GM19043 (cell line): Measurements from ENCODE around the gene TSFM.

Source experiments
- ATAC-seq: cut with Tn5 transposase; IDR thresholded peaks from one replicate; pipeline ENCODE4 v1.9.1; 2021; ENCODE audit warnings: low read depth; ENCODE audit not compliant: unreplicated experiment

TSFM gene

DNA sequence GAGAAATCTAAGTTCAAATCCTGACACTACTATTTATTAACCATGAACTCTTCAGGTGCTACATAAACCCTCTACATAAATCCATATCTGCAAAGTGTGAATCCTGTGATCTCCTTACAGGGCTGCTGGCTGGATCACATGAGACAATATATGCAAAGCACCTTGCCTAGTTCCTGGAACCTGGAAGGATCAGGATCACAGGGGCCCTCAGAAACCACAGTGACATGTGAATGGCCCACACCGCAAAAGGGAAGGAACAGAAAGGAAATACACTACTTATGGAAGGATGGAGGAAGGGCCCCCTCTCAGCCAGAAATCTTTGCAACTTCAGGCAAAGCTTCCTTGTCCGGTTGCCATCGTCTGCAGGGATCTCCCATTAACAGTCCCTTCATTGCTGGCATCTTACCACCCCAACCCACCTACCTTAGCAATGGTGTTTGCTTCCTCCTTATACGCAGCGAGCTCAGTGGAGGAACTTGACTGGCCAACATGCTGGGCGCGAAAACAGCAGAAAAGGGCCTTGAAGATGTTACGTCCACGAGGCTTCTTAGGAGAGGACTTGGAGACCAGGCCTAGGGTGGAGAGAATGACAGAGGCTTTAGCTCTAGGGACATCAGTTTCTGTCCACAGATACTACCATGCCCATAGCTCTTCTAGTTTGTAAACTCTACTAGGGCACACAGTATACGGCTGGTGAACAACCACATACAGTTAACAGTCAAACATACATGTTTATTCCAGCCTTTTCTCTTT lies 46.6 kb downstream of the TSFM start:
- no peak for ATAC-seq

DNA sequence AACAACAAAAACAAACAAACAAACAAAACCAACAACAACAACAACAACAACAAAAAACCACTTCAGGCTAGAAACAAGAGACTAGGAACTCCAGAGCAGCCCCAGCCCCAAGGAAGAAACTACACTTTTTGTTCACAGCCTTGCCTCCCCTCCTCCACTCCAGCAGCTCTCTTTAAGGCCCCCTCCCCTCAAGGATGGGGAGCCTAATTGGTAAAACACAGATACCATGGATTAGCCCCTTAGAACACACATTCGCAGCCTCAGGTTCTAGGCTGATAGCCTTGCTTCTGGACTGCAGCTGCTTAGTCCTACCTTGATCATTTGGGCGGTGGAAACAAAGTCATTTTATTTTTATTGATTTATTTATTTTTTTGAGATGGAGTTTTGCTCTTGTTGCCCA lies 47.8 kb downstream of the TSFM start:
- ATAC-seq, result no peak

DNA sequence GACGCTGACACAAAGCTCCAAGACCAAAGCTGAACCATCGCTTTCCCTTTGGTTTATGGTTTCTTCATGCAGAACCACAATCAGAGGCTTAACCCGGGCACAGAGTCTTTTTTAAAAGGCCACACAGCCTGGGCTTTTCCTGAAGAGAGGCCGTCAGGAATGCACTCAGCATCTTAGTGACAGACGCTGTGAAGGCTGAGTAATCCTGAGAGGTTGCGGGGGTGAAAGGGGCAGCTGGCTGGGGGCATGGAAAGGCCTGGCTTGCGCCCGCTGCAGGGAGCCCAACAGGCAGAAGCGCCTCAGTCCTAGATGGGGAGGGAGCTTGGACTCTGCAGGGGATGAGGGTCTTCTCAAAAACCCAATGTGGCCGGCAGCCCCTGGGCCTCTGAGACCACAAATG lies 50.4 kb downstream of the TSFM start:
- no peak for ATAC-seq

DNA sequence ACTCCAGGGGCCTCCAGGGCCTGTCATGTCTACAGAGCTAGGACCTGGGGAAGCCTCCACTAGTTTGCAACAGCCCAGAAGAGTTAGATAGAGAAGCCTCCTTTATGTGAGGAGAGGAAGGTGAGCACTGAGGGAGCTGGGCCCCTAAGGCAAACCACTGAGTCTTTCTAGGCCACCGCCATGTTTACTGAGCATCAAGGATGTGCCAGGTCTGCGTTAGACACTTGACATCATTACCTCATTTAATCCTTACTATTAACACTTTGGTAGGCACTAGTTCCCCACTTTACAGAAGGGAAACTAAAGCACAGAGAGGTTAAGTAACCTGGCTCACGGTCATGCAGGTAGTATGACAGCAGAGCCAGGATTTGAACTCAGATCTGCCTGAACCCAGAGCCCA lies 51.1 kb downstream of the TSFM start:
- ATAC-seq, result no peak

DNA sequence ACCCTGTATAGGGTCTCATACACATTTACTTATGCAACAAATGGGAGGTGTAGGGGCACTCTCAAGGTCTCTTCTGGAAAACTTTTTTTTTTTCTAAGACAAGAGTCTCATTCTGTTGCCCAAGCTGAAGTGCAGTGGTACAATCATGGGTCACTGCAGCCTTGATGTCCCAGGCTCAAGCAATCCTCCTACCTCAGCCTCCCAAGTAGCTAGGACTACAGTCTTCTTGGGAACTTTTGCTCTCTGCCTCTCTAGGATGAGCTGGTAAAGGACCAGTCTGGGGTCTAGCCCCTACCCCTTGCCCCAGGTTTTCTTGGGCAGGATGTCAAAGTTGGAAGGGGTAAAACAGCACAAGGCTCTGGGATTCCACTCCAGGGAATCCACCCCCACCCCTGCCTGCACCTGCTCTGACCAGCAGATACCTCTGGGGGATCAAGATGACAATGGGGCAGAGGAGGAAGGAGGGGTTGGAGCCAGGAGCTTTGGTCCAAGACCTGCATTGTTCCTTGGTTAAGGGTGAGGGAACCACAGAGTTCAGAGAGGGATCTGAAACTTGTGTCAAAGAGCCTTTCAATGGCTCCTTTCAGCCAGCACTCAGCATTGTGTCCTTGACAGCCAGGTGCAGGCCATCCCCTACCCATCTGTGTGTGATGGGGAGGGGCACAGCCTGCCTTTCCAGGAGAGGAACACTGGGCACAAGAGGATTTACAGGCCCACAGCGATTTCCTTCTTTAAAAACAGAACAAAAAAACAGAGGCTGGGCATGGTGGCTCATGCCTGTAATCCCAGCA lies 51.7 kb downstream of the TSFM start:
- no peak for ATAC-seq

DNA sequence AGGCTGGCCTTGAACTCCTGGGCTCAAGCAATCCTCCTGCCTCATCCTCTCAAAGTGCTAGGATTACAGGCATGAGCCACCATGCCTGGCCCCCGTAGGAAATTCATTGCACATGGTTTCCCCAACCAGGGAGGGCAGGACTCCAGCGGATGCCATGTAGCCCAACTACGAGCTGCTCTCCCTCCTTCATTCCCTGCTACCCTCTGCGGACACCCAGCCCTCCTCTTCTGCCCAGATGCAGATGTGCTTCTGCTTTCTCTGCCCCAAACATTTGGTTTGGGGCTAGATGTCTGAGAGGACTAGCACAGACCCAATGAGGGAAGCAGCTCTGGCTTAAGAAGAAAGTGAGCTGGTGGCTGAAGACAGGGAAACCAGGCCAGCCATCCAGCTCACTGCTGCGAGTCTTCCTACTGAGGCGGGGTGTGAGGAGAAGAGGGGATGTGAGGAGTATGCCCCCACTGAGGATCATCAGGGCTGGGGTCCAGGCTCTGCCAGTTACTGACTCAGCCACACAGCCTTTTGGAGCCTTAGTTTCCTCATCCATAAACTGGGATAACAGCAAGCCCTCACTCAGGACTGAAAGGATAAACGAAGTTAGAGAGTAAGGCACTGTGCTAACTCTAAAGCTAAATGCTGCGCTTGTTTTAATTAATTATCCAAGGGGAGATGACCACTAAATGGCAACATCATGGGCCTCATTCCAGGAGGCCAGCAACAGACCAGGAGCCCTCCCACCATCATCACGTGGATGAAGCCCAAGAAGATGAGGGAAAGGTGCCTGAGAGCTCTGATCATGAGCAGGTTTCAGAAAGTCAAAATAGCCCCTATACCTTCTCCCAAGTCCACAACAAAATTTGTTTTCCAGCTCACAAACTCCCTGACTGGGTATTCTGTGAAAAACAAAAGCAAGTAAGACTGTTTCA lies 53.0 kb downstream of the TSFM start:
- ATAC-seq, result no peak

DNA sequence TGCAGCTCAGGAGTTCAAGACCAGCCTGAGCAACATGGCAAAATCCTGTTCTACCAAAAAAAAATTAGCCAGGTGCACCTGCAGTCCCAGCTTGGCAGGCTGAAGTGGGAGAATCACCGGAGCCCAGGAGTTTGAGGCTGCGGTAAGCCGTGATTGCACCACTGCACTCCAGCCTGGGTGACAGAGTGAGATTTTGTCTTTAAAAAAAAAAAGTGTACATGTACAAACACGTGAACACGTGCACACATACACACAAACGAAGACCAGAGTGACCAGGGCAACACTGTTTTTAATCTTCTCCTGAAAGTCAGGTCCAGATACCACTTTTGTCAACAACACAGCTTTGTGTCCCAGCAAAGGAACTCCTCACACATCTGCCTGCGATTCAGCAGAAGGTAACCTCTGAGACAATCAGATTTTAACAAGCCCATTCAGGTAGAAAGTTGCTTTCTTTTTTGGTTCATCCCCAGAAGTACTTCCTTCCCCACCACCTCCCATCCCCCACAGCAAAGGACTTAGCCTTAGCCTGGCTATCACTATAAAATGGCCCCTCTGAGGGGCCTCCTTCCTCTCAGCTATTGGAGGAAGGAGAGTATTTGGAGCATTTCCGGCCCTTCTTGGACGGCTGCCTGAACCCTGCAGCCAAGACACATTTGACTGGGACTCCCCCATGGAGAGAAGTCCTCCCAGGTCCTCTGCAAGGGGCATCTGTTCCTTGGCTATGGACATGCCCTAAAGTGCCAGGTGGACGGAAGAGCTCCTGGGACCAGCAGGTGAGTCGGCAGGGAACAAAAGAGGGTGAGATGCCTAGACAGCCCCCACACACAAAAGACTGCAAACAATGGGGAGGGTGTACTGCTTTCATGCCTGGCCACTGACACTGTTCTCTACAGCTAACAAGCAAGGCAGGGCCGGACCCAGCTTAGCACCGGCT lies 54.1 kb downstream of the TSFM start:
- ATAC-seq, result peak; percentile 50

DNA sequence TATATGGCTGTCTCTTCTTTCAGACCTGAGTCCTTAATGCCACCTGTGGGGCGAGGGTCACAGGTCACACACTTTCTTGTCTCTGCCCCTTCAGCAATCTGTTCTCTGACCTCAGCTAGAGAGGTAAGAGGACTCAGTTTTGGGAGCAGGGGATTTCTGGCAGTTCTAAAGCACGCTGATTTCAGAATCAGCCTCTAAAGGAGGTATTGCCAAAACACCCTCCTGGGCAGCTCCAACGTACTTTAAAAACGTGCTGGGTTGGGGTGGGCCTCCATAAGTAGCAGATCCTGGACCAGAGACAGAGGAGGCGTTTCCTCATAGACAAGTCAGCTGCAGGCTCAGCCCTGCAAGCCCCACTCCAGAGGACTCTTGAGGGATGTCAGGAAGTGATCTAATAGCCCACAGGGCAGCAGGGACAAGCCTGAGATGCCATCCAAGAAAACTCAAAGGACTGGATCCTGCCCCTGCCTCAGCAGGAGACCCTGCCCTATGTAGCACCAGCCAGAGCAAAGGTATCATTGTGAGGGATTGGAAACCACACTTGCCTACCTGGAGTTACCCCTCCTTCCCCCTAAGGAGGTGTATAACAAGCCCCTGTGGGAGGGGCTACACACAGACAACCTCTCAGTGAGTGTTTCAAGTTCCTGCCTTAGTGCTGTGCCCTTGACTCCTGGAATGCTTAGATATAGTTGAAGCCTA lies 55.4 kb downstream of the TSFM start:
- no peak for ATAC-seq

DNA sequence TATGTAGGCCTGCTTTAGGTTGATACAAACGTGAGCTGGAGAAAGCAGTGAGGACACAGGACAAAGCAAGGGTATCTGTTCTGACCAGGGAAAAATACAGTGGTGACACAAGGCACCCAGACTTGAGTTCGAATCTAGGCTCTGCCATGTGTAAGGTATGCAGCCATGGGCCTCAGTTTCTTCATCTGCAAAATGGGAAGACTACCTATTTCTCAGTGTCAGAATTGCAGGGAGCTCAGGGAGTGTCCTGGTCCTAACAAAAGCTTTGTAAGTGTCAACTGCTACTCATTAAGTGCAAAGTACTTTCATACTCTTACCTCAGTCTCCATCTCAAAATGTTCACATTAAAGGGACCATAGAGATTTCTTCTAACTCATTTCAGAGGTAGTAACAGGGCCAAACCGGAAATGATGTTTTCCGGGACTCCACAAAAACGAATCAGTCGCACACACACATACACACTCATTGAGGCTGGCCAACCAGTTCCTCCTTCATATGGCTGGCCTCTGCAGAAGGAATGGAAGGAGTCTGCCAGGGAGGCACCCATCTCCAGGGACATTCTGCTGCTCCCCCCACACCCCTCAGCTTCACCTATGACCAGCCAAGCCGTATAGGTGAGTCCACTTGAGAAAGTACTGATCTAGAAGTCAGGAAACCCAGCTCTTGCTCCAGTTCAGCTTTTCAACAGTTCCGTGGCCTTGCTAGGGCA lies 56.2 kb downstream of the TSFM start:
- ATAC-seq, result peak; percentile 24

DNA sequence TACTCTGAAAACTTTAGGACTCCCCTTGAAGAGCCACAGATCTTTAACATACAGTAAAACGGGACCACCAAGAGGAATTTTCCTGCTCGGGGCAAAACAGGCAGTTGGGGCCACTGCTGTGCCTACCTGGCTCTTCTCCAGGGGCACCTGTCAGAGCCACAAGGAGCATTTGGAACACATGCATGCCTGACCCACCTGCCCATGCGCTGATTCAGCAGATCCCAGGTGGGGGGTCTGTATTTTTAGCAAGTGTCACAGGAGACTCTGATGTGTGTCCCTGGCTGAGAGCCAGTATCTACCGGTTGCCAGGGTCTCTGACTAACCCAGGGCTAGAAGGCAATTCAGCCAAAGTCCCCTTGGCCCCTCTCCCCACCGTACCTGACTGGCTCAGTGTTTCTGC lies 57.4 kb downstream of the TSFM start:
- no peak for ATAC-seq

DNA sequence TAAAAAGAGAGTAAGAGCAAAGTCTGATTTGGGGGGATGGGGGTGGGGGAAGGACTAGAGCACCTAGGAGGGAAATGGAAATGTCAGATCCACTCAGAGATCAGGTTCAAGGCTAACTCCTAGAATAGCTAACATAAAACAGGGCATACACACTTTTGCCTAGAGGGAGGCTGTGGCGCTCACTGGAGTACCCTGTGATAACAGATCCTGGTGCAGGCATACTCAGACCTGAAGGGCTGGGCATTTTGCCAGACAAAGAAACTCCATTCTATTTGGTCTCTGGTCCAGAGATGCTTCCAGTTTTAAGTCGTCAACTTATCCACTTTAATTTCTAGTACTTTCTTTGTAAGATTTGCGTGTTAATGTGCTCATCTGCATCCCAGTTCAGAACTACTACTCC lies 58.1 kb downstream of the TSFM start:
- no peak for ATAC-seq

DNA sequence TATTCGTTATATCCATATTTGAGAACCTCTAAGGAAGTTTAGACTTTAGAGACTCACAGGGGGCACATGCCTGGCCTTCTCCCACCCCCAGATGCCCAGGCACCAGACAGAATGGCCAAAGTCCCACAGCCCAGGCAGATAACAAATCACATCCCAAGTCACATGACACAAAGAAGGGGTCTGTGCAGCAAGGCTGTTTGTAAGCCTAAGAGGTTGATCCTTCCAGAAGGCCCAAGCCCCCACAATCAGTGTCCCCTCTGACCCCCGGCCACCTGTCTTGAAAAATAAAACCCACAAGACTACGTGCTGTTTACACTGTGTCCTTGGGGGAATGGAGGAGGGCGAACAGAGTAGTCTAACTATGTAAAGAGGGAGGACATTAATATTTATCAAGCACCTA lies 58.9 kb downstream of the TSFM start:
- no peak for ATAC-seq

DNA sequence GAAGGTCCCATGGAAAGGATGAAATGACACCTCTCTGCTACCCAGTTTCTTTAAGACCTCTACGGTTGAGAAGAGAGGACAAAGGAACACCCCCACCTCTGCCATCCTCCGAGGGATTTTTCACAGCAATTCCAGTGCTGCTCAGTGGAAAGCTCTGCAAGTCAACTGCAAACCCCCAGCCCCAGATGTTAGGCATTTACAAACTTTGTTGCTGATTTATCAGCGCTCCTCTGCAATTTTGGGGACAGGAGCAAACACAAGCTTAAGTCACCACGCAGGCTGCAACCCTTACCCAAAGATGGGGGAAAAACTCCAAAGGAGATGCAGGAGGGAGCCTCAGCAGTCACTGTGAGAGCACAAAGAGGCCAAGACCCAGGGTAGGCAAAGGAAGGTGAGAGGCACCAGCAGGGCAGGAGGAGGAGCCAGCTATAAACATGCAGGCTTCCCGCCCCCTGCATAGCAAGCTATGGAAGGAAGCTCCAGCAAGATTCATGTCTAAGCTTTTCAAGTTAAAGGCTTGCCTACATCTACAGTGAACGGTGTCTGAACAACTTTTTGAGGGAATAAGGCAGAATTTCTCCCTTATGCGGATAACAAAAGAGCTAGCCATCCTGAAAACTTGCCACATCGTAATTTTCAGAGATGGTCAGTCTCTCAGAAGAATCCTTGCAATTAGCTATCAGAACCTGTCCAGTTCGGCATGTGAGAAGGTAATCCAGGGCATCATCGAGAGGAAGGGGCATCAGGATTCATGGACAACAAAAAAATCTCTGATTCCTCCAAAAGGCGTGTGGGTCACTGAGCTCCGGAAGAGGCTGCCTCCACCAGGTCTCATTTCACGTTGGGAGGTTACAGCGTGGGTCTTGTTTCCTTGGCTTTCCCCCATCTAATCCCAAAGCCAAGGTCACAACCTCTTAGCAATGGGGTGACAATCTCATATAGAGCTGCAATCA lies 60.0 kb downstream of the TSFM start:
- ATAC-seq, result no peak

DNA sequence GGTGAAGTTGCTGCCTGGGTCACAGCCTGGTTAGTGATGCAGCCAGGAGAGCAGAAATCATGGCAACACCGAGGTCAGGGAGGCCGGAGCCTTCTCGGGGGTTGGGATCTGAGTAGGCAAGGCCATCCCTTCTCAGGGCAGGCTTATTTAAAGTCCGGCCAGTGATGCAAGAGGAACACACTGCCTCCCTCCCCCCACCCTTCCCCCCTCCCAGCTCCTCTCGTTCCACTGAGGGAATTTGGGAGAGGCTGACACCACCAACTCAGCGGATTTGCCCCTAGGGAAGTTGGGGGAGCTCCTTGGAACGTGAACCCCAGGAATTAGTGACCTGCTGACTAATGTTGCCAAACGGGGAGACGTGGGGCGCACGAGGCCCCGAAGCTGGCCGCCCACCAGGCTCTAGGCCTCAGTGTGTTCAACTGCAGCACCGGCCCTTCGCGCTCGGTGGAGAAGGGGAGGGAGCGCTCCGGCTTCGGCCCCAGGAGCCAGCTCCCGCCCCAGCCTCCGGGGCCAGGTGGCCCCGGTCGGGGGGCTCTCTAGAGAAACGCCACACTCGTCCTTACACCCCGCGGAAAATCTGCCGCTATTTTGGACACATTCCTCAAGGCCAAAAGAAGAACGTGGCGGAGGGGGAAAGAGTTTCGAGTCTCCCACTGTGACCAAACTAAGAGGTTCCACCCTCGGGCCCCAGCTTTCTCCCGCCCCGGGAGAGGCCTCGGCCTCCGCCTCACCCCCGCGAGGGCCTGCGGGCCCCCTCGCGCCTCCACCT lies 62.3 kb downstream of the TSFM start:
- peak; percentile 8 for ATAC-seq

DNA sequence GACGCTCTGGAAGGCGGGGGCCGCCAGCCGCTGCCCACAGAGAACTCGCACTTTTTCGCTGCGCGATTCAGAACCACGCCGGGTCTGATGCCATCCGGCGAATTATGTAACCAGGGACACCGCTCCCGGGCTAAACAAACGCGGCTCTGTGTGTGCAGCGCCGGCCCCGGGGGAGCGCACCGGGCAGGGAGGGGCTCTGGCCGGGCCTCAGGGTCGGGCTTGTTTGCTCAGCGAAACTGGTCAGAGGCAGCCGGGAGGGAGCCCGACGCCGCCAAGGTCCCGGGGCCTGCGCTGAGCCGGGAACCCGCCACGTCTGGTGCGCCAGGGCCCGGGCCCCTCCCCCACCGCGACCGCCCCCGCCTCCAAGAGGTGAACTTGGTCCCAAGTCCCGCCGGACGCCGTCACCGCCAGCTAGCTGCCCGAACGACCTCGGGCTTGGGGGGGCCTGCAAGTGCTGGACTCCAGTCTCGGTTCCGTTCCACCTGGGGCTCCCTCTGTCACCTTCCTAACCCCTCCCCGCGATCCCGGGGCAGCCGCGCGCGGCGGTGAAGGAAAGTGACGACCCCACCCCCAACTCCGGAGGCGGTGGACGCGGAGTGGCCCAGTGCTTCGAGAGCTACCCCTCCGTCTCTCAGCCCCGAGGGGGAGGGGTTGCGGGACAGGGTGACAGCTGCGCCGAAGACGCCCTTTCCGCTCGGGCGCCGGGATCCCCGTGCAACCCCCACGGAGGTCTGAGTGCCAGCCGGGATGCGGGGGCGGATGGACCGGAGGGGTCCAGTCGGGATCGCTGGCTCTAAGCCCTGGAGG lies 63.1 kb downstream of the TSFM start:
- peak; percentile 33 for ATAC-seq

DNA sequence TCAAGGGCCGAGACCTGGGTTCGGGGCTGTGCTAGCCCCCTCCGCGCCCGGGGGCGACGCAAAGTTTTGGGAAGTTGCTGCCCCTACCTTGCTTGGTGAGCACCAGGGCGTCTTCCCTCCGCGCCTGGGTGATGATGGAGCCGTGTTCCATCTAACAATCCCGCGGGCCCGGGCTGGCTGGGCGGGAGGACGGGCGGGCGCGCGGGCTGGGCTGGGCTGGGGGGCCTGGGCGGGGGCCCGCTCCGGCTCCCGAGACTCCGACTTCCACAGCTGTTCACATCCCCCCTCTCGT lies 63.6 kb downstream of the TSFM start:
- peak; percentile 2 for ATAC-seq
